GM18907 (cell line): ENCODE data around the gene USP50.
"Not testable (repeated sequence)": the region's sequence is repeated elsewhere in the genome, so short reads cannot be mapped to it uniquely, and the experiment has no call there.

ENCODE experiments used
- ATAC-seq: cut with Tn5 transposase; IDR thresholded peaks from one replicate; pipeline ENCODE4 v1.9.1; 2021; ENCODE audit warnings: mild to moderate bottlenecking, moderate library complexity; ENCODE audit not compliant: unreplicated experiment

USP50 gene

GRCh38 chr15:50546566-50546965 lies at the start of gene USP50:
Gene USP50, minus strand, starts transcription at chr15:50546666. Its CDS starts 141 bp downstream, at chr15:50546525.
- no peak for ATAC-seq

- ATAC-seq, result no peak
Measured at GRCh38 chr15:50594311-50594710, 47.8 kb upstream of the USP50 start.

GRCh38 chr15:50593761-50594160 lies 47.3 kb upstream of the USP50 start:
- no peak for ATAC-seq

- ATAC-seq, result no peak
Measured at GRCh38 chr15:50590288-50590687, 43.8 kb upstream of the USP50 start.

DNA sequence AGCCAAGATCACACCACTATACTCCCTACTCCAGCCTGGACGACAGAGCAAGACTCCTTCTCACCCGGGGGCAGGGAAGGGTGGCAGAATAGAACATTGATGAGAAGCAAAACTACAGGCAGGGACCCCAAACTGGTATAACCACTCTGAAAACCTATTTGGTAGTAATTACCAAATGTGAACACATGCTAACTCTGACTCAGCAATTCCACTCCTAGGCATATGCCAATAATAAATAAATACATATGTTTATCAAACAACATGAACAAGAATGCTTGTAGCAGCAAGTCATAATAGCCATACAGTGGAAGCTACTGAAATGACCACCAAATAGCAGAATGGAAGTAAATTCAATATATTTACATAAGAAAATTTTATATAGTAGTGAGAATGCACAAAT lies 31.0 kb upstream of the USP50 start:
- ATAC-seq, result no peak

DNA sequence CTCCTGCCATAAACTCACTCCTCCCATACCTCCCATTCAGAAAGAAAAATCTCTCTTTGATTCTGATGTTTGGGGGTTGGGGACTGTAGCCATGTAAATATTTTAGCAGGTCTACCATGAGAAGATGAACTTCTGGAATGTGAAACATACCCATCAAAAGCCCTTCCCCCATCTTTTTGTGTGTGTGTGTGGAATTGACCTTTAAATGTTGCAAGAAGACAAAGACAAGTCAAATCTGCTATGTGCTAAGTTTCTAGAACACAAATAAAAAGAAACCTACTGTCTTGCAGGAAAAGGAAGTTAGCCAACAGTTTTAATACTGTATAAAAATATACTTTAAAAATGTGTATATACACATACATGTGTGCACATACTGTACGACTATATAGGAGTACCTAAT lies 29.7 kb upstream of the USP50 start:
- ATAC-seq, result no peak

DNA sequence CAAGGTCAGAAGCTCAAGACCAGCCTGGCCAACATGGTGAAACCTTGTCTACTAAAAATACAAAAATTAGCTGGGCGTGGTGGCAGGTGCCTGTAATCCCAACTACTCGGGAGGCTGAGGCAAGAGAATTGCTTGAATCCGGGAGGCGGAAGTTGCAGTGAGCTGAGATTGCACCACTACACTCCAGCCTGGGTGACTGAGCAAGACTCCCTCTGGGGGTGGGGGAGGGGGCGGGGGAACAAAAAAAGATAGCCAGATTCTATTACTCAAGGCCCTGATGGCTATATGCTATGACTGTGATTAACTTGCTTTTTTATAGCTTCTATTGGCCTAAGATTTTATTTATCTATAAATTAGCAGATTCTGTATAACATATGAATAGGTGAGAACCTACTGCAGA lies 27.4 kb upstream of the USP50 start:
- not testable (repeated sequence) for ATAC-seq

DNA sequence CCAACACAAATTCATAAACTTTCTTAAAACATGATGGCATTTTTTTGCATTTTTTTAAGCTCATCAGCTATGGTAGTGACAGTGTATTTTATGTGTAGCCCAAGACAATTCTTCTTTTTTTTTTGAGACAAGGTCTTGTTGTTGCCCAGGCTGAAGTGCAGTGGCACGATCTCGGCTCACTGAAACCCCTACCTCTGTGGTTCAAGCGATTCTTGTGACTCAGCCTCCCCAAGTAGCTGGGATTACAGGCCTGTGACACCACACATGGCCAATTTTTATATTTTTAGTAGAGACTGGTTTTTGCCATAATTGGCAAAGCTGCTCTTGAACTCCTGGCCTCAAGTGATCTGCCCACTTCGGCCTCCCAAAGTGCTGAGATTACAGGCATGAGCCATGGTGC lies 17.3 kb upstream of the USP50 start:
- ATAC-seq, result no peak

- no peak for ATAC-seq
Measured at GRCh38 chr15:50562735-50563640, 16.5 kb upstream of the USP50 start.

DNA sequence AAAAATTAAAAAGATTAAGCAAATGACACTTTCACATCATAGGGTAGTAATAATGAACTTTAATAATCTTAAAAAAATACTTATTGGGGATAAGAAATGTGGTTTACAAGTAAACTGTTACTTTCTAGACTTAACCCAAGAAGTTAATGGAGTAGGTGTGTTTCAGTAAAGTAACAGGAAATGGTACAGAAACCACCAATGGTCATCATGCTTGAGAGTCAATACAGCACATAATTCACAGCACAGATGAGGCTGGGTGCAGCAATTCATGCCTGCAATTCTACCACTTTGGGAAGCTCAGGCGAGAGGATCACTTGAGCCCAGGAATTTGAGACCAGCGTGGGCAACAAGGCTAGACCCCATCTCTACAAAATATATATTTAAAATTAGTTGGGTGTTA lies 11.5 kb upstream of the USP50 start:
- peak; percentile 50 for ATAC-seq

DNA sequence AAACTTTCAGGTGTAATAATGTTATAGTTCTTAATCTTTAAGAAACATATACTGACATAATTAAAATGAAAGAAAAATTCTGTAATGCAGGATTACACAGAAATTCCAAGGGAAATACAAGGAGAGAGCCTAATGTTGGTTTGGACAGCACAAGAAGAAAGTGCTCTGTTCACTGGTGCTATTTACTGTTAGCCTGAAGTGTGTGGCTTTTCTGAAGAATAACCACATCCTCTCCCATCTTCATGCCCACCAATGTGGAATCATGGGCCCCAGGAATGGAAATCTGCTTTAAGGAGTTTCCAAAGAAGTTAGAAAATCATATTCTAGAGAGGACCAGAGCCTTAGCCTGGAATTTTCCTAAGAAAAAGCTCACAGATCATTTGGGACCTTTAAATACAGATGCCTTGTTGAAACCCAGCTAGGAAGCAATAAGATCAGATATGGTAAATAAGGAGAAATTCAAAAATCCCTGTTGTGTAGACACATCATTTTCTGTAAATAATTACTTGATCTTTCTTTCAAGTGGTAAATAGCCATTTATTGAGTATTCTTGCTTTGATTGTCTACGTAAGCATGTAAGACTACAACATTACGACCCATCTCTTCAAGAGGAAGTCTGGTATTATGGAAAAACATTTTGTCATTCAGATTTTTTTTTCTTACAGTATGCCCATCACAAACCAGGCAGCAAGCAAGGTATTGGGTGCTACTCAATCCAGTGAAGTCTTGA lies 10.3 kb upstream of the USP50 start:
- no peak for ATAC-seq

- no peak for ATAC-seq
Measured at GRCh38 chr15:50552238-50552637, 5.8 kb upstream of the USP50 start.

DNA sequence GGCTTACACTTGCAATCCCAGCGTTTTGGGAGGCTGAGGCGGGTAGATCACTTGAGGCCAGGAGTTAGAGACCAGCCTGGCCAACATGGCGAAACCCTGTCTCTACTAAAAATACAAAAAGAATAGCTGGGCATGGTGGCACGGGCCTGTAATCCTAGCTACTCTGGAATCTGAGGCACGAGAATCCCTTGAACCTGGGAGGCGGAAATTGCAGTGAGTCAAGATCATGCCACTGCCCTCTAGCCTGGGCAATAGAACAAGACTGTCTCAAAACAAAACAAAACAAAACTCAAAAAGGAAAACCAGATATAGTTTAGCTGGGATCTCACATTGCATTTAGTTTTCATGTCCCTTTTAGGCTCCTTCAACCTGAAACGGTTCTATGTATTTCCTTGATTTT lies 2.9 kb upstream of the USP50 start:
- no peak for ATAC-seq

DNA sequence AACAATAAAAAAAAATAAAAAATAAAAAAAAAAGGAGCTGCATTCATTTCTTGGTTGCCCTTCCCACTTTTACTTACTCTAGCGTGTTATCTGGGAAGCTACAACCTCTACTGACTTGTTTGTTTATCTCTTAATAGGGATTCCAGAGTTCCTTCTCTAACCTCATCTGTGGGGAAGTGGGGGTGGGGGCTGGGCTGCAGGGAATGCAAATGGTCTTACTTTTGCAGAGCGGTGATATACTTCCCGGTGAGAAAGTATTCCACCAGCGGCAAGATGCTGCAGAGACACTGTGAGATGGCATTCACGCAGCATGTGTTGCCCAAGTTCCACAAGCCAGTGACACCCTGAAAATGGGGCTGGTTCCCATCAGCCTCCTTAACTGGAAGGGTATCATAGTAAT lies 2.1 kb downstream of the USP50 start:
- ATAC-seq, result no peak

- ATAC-seq, result no peak
Measured at GRCh38 chr15:50543556-50543955, 2.9 kb downstream of the USP50 start.

- no peak for ATAC-seq
Measured at GRCh38 chr15:50542887-50543210, 3.6 kb downstream of the USP50 start.

DNA sequence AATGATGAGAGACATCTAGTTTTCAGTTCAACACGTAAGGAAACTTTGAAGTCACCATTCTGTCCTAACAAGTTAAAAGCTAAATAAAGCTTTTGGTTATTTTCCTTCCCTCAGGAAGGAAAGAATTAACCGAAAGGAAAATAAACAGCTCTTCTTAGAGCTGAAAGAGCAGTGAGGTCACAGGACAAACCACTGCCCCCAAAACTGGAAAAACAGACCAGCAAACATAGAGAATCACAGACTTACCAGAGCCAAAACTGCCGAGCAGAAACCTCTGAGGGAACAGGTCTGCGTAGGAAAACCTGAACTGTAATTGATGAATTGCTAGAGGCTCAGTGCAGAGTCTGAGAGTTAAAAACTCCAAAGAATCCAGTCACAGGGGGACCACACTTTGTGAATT lies 14.7 kb downstream of the USP50 start:
- no peak for ATAC-seq

DNA sequence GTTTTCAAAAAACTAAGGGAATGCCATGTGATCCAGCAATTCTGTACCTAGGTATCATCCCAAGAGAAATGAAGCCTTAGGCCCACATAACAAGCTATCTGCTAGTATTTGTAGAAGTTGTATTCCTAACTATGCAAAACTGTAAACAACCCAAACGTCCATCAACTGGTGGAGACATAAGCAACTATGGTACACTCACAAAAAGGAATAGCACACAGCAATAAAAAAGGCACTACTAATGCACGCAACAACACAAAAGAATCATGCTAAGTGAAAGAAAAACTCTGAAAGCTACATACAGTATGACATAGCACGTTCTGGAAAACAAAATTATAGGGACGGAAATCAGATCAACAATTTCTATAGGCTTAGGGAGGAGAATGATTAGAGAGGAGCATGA lies 15.3 kb downstream of the USP50 start:
- ATAC-seq, result no peak

DNA sequence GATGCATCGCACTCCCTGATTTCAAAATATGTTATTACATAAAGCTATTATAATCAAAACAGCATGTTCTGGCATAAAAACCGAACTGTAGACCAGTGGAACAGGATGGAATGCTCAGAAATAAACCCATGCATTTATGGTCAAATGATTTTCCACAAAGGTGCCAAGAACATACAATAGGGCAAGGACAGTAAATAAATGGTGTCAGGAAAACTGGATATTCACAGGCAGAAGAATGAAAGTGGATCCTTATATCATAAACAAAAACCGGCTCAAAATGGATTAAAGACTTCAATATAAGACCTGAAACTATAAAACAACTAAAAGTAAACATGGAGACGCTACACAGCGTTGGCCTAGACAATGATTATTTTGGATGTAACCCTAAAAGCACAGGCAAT lies 22.6 kb downstream of the USP50 start:
- ATAC-seq, result no peak

GRCh38 chr15:50519740-50520425 lies 26.6 kb downstream of the USP50 start:
- ATAC-seq, result no peak

DNA sequence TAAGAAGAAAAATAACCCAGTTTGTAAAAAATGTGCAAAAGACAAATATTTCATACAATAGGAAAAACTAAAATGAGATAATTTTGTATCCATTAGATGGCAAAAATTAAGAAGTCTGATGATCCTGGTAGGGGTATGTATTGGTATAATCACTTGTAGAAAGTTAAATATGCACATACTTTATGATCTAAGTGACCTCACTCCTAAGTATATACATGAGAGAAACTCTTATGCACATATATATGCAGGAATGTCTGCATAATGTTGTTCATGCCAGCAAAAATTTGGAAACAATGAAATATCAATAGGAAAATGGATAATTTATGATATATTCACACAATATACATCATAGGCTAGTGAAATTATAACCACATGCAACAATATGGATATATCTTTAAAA lies 33.5 kb downstream of the USP50 start:
- ATAC-seq, result no peak

DNA sequence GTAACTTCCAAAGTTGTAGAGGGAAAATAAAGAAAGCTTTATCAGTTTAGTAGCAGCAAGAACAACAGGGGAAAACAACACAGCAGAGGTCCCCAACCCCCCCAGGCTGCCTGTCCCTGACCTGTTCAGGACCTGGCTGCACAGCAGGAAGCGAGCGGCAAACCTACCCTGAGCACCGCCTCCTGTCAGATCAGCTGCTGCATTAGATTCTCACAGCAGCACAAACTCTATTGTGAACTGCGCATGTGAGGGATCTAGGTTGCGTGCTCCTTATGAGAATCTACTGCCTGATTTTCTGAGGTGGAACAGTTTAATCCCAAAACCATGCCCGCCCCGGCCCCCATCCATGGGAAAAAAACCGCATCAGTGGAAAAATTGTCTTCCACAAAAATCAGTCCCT lies 40.3 kb downstream of the USP50 start:
- ATAC-seq, result no peak
